Measurements from ENCODE around the gene TTC7B.

Gene TTC7B

GRCh38 chr14:90552465-90553297, 263.5 kb downstream of the TTC7B start:
- no peak for DNase-seq (ENCODE audit: extremely low read depth in 1 of 2, low read depth in 1 of 2)

- no peak for DNase-seq (ENCODE audit: extremely low read depth in 1 of 2, low read depth in 1 of 2)
Measured at GRCh38 chr14:90551733-90552464, 264.3 kb downstream of the TTC7B start.

- DNase-seq (ENCODE audit: extremely low read depth in 1 of 2, low read depth in 1 of 2) = no peak
Measured at GRCh38 chr14:90551070-90551704, 265.0 kb downstream of the TTC7B start.

GRCh38 chr14:90549794-90550641, 266.2 kb downstream of the TTC7B start:
- no peak for DNase-seq (ENCODE audit: extremely low read depth in 1 of 2, low read depth in 1 of 2)

- DNase-seq (ENCODE audit: extremely low read depth in 1 of 2, low read depth in 1 of 2) = no peak
Measured at GRCh38 chr14:90548455-90548854, 267.8 kb downstream of the TTC7B start.

- no peak for DNase-seq (ENCODE audit: extremely low read depth in 1 of 2, low read depth in 1 of 2)
Measured at GRCh38 chr14:90547968-90548367, 268.3 kb downstream of the TTC7B start.

GRCh38 chr14:90547250-90547649, 269.0 kb downstream of the TTC7B start:
- no peak for DNase-seq (ENCODE audit: extremely low read depth in 1 of 2, low read depth in 1 of 2)

- DNase-seq (ENCODE audit: extremely low read depth in 1 of 2, low read depth in 1 of 2) = no peak
Measured at GRCh38 chr14:90546767-90547166, 269.5 kb downstream of the TTC7B start.

GRCh38 chr14:90545966-90546751, 270.1 kb downstream of the TTC7B start:
- DNase-seq (ENCODE audit: extremely low read depth in 1 of 2, low read depth in 1 of 2) = no peak

GRCh38 chr14:90545382-90545781, 270.8 kb downstream of the TTC7B start:
- no peak for DNase-seq (ENCODE audit: extremely low read depth in 1 of 2, low read depth in 1 of 2)

- DNase-seq (ENCODE audit: extremely low read depth in 1 of 2, low read depth in 1 of 2) = no peak
Measured at GRCh38 chr14:90544971-90545370, 271.3 kb downstream of the TTC7B start.

GRCh38 chr14:90544566-90544965, 271.7 kb downstream of the TTC7B start:
- no peak for DNase-seq (ENCODE audit: extremely low read depth in 1 of 2, low read depth in 1 of 2)

- DNase-seq (ENCODE audit: extremely low read depth in 1 of 2, low read depth in 1 of 2) = no peak
Measured at GRCh38 chr14:90543876-90544275, 272.4 kb downstream of the TTC7B start.

- no peak for DNase-seq (ENCODE audit: extremely low read depth in 1 of 2, low read depth in 1 of 2)
Measured at GRCh38 chr14:90541076-90541634, 275.1 kb downstream of the TTC7B start.

- no peak for DNase-seq (ENCODE audit: extremely low read depth in 1 of 2, low read depth in 1 of 2)
Measured at GRCh38 chr14:90540437-90540836, 275.8 kb downstream of the TTC7B start.

- no peak for DNase-seq (ENCODE audit: extremely low read depth in 1 of 2, low read depth in 1 of 2)
Measured at GRCh38 chr14:90539996-90540395, 276.2 kb downstream of the TTC7B start.

GRCh38 chr14:90539496-90539775, 276.8 kb downstream of the TTC7B start:
- DNase-seq (ENCODE audit: extremely low read depth in 1 of 2, low read depth in 1 of 2) = no peak

- DNase-seq (ENCODE audit: extremely low read depth in 1 of 2, low read depth in 1 of 2) = no peak
Measured at GRCh38 chr14:90538716-90539495, 277.3 kb downstream of the TTC7B start.

- no peak for DNase-seq (ENCODE audit: extremely low read depth in 1 of 2, low read depth in 1 of 2)
Measured at GRCh38 chr14:90538095-90538494, 278.1 kb downstream of the TTC7B start.

Measured in stimulated activated CD8-positive, alpha-beta memory T cell treated with anti-CD3 and anti-CD28 coated beads, Interleukin-7, amount 100 ng/mL, for 48 hours (primary cell).